NK-92 (cell line): ENCODE measurements around the gene UAP1L1.
"Not testable (repeated sequence)": the region's sequence is repeated elsewhere in the genome, so short reads cannot be mapped to it uniquely, and the experiment has no call there.

ENCODE experiments used
- DNase-seq: peaks from one replicate; lab custom pipeline; 2025; ENCODE audit not compliant: unreplicated experiment; lab: John Stamatoyannopoulos, UW

Gene UAP1L1

DNA sequence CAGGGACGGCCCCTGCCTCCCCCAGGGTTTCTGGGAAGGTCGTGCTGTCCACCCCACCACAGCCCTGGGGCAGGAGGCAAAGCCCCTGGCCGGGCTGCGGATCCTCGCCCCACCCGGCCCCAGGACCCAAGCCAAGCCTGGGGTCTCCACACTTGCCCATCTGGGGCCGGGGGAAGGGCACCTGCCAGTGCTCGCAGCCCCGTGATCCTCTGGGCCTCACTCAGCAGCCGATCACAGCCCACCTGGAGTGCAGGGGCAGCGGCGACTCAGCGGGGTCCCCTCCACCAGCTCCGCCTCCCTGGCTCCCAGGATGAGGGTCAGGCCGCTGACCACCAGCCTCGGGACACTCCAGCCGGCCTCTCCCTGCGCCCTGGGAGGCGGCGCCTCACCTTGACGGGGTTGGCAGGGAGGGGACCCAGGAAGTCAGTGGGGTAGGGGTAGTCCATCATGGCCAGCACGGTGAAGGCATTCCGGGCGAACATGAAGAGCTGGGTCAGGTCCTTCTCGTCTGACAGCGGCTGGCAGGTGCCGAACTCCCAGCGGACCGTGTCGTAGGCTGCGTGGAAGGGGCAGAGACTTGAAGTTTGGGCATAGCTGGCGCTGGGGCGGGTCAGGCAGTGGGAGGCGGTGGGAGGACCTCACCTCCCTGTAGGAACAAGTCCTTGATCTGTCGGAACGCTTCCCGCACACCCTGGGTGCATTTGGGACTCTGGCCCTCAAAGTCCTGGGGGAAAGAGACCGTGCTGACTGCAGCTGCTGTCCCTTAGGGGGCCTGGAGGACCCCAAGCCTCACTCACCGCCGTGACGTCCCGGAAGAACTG is 35.5 kb downstream of the UAP1L1 start:
- DNase-seq, result no peak

DNA sequence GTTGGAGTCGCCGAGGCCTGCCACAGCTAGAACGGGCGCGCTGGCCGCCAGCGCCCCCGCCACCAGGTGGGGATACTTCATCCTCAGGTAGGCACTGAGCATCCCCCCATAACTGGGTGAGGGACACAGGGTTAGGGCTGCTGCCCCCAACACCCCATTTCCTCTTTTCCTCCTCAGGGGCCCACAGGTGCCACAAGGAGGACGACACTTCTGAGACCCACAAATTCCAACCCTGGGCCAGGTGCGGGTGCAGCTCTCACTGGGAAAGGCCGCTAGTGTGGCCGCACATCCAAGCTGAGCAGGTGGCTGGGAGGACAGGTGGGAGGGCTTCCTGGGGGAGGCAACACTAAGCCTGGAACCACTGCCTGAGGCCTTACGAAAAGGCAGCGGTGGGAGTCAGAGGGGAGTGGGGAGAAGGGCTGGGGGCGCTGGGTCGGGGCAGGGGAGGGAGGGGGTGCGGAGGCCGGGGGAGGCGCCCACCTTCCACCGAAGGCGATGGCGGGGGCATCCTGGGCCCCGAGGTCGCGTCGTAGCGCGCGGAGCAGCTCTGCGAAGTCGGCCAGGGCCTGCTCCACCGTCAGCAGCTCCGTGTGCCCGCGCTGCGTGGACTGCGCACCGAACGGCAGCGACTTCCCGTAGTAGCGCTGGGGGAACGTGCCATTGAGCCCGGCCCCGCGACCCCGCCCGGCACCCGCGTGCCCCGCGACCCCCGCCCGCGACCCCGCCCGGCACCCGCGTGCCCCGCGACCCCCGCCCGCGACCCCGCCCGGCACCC is 36.3 kb downstream of the UAP1L1 start:
- no peak for DNase-seq

- no peak for DNase-seq
Measured at GRCh38 chr9:137114220-137114612, 36.9 kb downstream of the UAP1L1 start.

DNA sequence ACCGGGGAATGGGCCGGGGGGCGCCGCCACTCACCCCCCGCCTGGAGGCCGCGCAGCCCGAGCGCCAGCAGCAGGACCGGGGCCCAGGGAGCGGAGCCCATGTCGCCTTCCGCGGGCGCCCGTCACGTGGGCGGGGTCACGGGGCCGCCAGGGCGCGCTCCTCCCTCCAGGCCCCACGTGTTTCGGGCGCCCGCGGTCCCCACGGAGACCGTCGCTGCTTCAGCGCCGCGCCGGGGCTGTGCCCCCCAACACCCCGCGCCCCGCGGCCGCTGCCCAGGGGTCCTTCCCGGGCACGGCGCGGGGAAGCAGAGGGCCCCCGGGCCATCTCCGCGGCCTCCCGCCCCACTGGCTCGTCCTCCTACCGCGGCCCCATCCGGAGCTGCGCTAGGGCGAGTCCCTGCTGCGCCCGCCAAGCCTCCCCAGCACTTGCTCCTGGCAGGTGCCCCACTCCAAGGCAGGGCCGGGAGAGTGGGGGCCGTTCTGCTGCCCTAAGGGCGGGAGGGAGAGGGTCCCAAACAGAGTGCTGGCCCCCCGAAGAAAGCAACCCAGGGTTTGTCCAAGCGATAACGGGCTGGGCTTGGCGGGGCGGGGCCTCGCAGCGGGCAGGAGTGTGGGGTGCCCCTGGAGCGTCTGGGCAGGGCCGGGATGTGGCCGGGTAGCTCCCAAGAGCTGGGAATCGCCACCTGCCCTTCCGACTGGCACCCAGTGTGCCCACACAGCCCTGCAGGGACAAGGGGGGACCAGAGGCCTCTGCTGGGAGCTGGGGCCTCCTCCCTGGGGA is 37.5 kb downstream of the UAP1L1 start, which contains the start of gene DPP7:
Gene DPP7, minus strand, starts transcription at position 121 of the 781 bp plus-strand sequence. Its CDS starts 20 bp downstream, at position 101.
- DNase-seq, result no peak

DNA sequence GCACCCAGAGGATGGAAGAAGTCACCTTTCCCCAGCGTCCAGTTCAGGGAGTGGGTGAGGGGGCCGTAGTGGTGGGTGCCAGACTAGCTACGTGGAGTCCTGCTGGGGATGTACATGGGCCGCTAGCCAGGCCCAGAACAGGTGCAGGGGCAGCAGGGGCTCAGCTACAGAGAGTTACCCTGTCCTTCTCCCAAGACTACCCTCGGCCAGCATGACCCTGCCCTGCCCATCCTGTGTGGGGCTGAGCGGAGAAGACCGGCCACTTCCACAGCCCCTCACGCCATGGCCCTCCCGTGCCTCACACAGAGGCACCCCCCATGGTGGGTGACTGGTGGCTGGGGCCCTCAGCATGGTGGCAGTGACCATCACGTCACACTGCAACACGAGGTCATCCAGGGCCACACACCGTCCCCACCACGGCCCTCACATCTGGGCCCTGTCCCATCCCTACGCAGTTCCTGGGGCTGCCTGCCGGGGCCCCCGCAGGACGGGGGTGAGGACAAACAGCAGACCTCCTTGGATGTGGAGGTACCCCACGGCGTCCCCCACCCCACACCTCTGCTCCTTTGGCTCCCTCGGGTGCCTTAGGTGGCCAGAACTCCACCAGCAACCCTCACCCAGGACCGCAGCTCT is 38.2 kb downstream of the UAP1L1 start:
- no peak for DNase-seq

DNA sequence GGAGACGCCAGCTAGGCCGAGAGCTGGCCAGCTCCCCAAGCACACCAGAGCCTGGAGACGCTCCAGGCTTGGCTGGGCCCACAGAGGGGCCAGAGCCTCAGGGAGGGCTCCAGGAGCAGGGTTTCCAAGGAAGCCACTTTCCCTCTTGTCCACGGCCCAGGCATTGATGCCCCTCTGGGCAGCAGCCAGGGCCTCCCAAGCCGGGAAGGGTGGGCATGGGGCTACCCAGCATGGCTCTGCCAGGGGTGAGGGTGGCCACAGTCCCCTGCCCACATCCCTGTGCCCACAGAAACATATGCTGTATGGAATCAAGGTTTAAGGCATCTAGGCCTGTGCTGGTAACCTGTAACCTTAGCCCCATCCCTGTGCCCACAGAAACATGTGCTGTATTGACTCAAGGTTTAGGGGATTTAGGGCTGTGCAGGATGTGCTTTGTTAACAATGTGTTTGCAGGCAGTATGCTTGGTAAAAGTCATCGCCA is 38.8 kb downstream of the UAP1L1 start:
- no peak for DNase-seq

DNA sequence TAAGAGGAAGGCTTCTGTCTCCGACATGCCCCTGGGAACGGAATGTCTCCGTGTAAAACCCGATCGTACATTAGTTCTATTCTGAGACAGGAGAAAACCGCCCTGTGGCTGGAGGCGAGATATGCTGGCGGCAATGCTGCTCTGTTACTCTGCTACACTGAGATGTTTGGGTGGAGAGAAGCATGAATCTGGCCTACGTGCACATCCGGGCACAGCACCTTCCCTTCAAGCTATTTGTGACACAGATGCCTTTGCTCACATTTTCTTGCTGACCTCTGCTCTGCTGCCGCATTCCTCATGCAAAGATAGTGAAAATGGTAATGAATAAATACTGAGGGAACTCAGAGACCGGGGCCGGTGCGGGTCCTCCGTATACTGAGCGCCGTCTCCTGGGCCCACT is 39.4 kb downstream of the UAP1L1 start:
- DNase-seq, result no peak

DNA sequence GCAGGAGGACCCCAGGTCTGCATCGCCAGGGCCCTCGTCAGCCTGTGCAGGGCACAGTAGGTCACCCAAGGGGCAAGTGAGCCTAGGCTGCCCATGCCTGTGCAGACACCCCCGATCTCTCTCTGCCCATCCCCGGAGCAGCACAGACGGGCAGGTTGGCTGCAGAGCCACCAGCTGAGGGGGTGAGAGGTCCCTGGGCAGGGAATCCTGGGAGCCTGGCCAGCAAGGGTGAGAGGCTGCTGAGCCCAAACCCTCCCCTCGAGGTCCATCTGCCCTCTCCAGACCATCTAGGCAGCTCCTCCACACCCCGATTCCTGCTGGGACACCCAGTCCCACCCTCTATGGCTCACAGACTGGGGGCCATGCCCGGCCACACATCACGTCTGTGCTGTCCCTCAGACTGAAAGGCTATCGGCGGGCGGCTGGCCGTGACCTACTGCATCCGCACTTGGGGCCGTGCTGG is 40.0 kb downstream of the UAP1L1 start:
- no peak for DNase-seq

GRCh38 chr9:137118092-137118603 is 40.8 kb downstream of the UAP1L1 start:
- not testable (repeated sequence) for DNase-seq

- DNase-seq, result not testable (repeated sequence)
Measured at GRCh38 chr9:137121927-137122795, 44.8 kb downstream of the UAP1L1 start.

DNA sequence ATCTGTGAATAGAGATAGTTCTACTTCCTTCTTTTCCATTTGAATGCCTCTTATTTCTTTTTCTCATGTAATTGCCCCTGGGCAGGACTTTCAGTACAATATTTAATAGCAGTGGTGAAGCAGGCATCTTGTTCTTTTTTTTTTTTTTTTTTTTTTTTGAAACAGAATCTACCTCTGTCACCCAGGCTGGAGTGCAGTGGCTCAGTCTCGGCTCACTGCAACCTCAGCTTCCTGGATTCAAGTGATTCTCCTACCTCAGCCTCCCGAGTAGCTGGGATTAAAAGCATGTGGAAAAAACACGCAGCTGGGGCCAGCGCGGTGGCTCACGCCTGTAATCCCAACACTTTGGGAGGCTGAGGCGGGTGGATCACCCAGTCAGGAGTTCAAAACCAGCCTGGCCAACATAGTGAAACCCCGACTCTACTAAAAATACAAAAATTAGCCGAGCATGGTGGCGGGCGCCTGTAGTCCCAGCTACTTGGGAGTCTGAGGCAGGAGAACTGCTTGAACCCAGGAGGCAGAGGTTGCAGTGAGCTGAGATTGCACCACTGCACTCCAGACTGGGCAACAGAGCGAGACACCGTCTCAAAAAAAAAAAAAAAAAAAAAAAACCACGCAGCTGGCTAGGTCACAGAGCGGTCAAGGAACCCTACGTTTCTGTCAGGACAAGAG is 45.6 kb downstream of the UAP1L1 start:
- not testable (repeated sequence) for DNase-seq

- no peak for DNase-seq
Measured at GRCh38 chr9:137123468-137123837, 46.1 kb downstream of the UAP1L1 start.

DNA sequence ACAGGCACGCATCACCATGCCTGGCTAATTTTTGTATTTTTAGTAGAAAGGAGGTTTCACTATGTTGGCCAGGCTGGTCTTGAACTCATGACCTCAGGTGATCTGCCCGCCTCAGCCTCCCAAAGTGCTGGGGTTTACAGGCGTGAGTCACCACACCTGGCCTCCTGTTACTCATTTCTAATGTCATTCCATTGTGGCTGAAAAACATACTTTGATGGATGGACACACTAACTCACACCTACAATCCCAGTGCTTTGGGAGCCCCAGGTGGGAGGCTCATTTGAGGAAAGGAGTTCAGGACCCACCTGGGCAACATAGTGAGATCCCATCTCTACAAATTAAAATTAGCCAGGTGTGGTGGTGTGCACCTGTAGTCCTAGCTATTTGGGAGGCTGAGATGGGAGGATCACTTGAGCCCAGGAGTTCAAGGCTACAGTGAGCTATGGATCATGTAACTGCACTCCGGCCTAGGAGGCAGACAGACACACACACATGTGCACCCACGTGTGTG is 46.7 kb downstream of the UAP1L1 start:
- DNase-seq, result not testable (repeated sequence)

DNA sequence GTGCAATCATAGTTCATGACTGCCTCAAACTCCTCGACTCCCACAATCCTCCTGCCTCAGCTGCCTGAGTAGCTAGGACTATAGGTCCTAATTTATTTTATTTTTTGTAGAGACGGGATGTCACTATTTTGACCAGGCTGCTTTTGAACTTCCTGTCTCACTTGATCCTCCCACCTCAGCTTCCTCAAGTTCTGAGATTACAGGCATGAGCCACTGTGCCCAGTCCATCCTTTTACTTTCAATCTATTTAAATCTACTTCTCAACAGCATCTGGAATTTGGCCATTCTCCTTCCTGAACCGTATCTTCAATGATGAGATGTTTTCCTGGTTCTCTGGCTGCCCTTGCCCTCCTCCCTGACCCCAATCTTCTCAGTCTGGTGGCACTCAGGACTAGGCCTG is 49.5 kb downstream of the UAP1L1 start:
- no peak for DNase-seq

GRCh38 chr9:137127301-137128157 is 50.2 kb downstream of the UAP1L1 start:
- DNase-seq, result no peak

DNA sequence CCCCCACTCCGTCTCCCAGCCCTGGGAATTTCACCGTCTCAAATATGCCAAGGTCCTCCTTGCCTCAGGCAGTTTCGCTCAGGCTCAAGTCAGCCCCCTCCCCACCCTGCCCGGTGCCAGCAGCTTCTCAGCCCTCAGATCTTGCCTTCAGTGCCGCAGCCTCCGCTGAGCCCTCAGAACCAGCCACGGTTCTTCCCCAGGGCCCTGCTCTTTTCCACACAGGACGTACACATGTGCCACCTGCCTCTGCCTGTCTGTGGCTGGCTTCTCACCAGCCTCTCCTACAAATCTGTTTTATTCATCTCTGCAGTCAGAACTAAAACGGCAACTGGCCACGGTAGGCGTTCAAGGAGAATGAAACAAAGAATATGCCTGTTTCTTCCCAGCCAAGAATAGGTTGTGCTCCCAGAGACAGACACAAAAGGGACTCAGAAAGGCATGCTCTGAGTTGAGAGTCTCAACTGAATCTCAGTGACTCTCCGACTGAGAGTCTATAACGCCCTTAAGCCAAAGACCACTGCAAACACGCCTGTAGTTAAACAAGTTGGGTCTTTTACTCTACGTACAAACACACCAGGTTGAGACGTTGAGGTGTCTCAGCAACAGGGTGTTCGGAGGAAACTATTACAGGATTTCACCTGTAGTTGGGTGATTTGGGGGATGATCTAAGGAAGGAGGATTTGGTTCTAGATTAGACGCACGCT is 51.0 kb downstream of the UAP1L1 start:
- DNase-seq, result no peak

DNA sequence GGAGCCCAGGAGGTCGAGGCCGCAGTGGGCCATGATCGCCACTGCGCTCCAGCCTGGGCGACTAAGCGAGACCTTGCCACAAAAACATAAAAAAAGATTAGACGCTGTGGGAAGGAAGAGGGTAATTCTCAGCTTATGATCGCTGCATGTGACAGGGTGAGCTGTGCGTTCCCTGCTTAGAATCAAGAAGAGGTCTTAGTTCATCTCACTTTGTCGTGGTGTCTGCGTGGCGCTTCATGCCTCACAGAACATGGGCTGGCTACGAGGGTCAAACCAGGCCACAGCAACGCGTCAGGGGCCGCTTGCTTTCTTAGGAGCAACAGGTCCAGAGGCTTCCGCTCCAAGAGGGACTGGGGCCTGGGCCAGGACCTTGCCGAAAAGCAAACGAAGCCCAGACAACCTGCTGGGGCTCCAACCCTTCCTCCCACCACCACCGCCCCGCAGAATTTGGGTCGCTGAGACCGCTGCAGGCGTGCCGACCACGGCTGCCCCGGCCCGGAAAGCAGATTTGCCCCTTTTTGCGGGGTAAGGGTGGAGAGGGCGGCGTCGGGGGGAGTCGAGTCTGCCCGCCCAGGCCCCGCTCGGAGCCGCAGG is 51.6 kb downstream of the UAP1L1 start:
- no peak for DNase-seq
